Measurements from ENCODE around the gene FECH.
"Not testable (repeated sequence)": the region's sequence is repeated elsewhere in the genome, so short reads cannot be mapped to it uniquely, and the experiment has no call there.

The FECH gene

GRCh38 chr18:57586251-57587049, at the start of gene FECH:
TSS of gene FECH (minus strand) at chr18:57586702. CDS start at chr18:57586620, 82 bp downstream.
- Mint-ChIP-seq H3K4me3 (peak within 1 kb of the TSS; percentile 92), H3K9me3 (ENCODE audit: low read depth) (no peaks in the 10 kb centered on the region), H3K36me3 (peaks cover 10% of the 10 kb centered on the region), H3K27me3 (no peaks in the 10 kb centered on the region), H3K27ac (peak within 1 kb of the TSS; percentile 86), H3K4me1 (ENCODE audit: low read depth) (peaks cover 31% of the 10 kb centered on the region)

- no peak overlapping the region for H3K4me3 Mint-ChIP-seq
- H3K9me3 Mint-ChIP-seq (ENCODE audit: low read depth), result no peaks in the 10 kb centered on the region
- H3K27ac Mint-ChIP-seq, result no peak overlapping the region
- H3K4me1 Mint-ChIP-seq (ENCODE audit: low read depth), result peaks cover 20% of the 10 kb centered on the region
- H3K36me3 Mint-ChIP-seq, result peaks cover 7% of the 10 kb centered on the region
- no peaks in the 10 kb centered on the region for H3K27me3 Mint-ChIP-seq
These were observed 48.7 kb upstream of the FECH start for GRCh38 chr18:57635003-57635822.

- Mint-ChIP-seq H3K27me3 (no peaks in the 10 kb centered on the region), H3K4me3 (peak overlapping the region; percentile 95), H3K27ac (peak overlapping the region; percentile 24), H3K4me1 (ENCODE audit: low read depth) (peaks cover 22% of the 10 kb centered on the region), H3K36me3 (peaks cover 3% of the 10 kb centered on the region), H3K9me3 (ENCODE audit: low read depth) (no peaks in the 10 kb centered on the region)
These were observed 45.2 kb upstream of the FECH start for GRCh38 chr18:57631697-57632096.

GRCh38 chr18:57630754-57631595, 44.5 kb upstream of the FECH start:
- H3K27ac Mint-ChIP-seq, result peak overlapping the region; percentile 97
- H3K27me3 Mint-ChIP-seq, result no peaks in the 10 kb centered on the region
- peak overlapping the region; percentile 95 for H3K4me3 Mint-ChIP-seq
- no peaks in the 10 kb centered on the region for H3K9me3 Mint-ChIP-seq (ENCODE audit: low read depth)
- H3K4me1 Mint-ChIP-seq (ENCODE audit: low read depth), result peaks cover 22% of the 10 kb centered on the region
- peaks cover 3% of the 10 kb centered on the region for H3K36me3 Mint-ChIP-seq

- Mint-ChIP-seq H3K36me3 (no peaks in the 10 kb centered on the region), H3K9me3 (ENCODE audit: low read depth) (no peaks in the 10 kb centered on the region)
These were observed 43.7 kb upstream of the FECH start for GRCh38 chr18:57630002-57630753.

GRCh38 chr18:57629422-57629821, 42.9 kb upstream of the FECH start:
- Mint-ChIP-seq H3K27ac (no peak overlapping the region), H3K27me3 (no peaks in the 10 kb centered on the region), H3K36me3 (no peaks in the 10 kb centered on the region), H3K4me1 (ENCODE audit: low read depth) (peaks cover 17% of the 10 kb centered on the region), H3K4me3 (peak overlapping the region; percentile 95), H3K9me3 (ENCODE audit: low read depth) (no peaks in the 10 kb centered on the region)

More at GRCh38 chr18:57630002-57630753, 43.7 kb upstream of the FECH start:
- Mint-ChIP-seq H3K4me3 (peak overlapping the region; percentile 95), H3K4me1 (ENCODE audit: low read depth) (peaks cover 18% of the 10 kb centered on the region), H3K27me3 (no peaks in the 10 kb centered on the region), H3K27ac (peak overlapping the region; percentile 97)

- Mint-ChIP-seq H3K4me3 (no peak overlapping the region), H3K27ac (no peak overlapping the region)
These were observed 41.0 kb upstream of the FECH start for GRCh38 chr18:57627488-57627887.

GRCh38 chr18:57624988-57625387, 38.5 kb upstream of the FECH start:
- Mint-ChIP-seq H3K4me3 (no peak overlapping the region), H3K36me3 (peaks cover 3% of the 10 kb centered on the region), H3K4me1 (ENCODE audit: low read depth) (peaks cover 12% of the 10 kb centered on the region), H3K27ac (no peak overlapping the region), H3K27me3 (no peaks in the 10 kb centered on the region), H3K9me3 (ENCODE audit: low read depth) (no peaks in the 10 kb centered on the region)

More at GRCh38 chr18:57627488-57627887, 41.0 kb upstream of the FECH start:
- no peaks in the 10 kb centered on the region for H3K36me3 Mint-ChIP-seq
- H3K9me3 Mint-ChIP-seq (ENCODE audit: low read depth), result no peaks in the 10 kb centered on the region
- peaks cover 16% of the 10 kb centered on the region for H3K4me1 Mint-ChIP-seq (ENCODE audit: low read depth)
- H3K27me3 Mint-ChIP-seq, result no peaks in the 10 kb centered on the region

- H3K27ac Mint-ChIP-seq, result peak overlapping the region; percentile 97
- H3K27me3 Mint-ChIP-seq, result no peaks in the 10 kb centered on the region
- H3K4me1 Mint-ChIP-seq (ENCODE audit: low read depth), result peaks cover 31% of the 10 kb centered on the region
- peak overlapping the region; percentile 96 for H3K4me3 Mint-ChIP-seq
- H3K9me3 Mint-ChIP-seq (ENCODE audit: low read depth), result no peaks in the 10 kb centered on the region
- peaks cover 3% of the 10 kb centered on the region for H3K36me3 Mint-ChIP-seq
These were observed 34.7 kb upstream of the FECH start for GRCh38 chr18:57621246-57621604.

GRCh38 chr18:57619876-57620275, 33.4 kb upstream of the FECH start:
- Mint-ChIP-seq H3K27me3 (no peaks in the 10 kb centered on the region), H3K9me3 (ENCODE audit: low read depth) (no peaks in the 10 kb centered on the region), H3K4me3 (peak overlapping the region; percentile 96), H3K4me1 (ENCODE audit: low read depth) (peaks cover 36% of the 10 kb centered on the region), H3K27ac (peak overlapping the region; percentile 88), H3K36me3 (peaks cover 6% of the 10 kb centered on the region)

- Mint-ChIP-seq H3K4me1 (ENCODE audit: low read depth) (peaks cover 37% of the 10 kb centered on the region), H3K4me3 (no peak overlapping the region), H3K9me3 (ENCODE audit: low read depth) (no peaks in the 10 kb centered on the region), H3K27ac (no peak overlapping the region), H3K36me3 (peaks cover 6% of the 10 kb centered on the region), H3K27me3 (no peaks in the 10 kb centered on the region)
These were observed 32.4 kb upstream of the FECH start for GRCh38 chr18:57618910-57619309.

GRCh38 chr18:57603871-57604270, 17.4 kb upstream of the FECH start:
- H3K36me3 Mint-ChIP-seq, result peaks cover 7% of the 10 kb centered on the region
- H3K4me3 Mint-ChIP-seq, result no peak overlapping the region
- H3K27me3 Mint-ChIP-seq, result no peaks in the 10 kb centered on the region
- no peak overlapping the region for H3K27ac Mint-ChIP-seq
- H3K9me3 Mint-ChIP-seq (ENCODE audit: low read depth), result no peaks in the 10 kb centered on the region
- H3K4me1 Mint-ChIP-seq (ENCODE audit: low read depth), result peaks cover 1% of the 10 kb centered on the region

GRCh38 chr18:57595347-57595746, 8.8 kb upstream of the FECH start:
- H3K4me1 Mint-ChIP-seq (ENCODE audit: low read depth), result peaks cover 14% of the 10 kb centered on the region
- peaks cover 8% of the 10 kb centered on the region for H3K36me3 Mint-ChIP-seq
- no peaks in the 10 kb centered on the region for H3K27me3 Mint-ChIP-seq
- no peak overlapping the region for H3K4me3 Mint-ChIP-seq
- H3K9me3 Mint-ChIP-seq (ENCODE audit: low read depth), result no peaks in the 10 kb centered on the region
- no peak overlapping the region for H3K27ac Mint-ChIP-seq

- not testable (repeated sequence) for H3K4me3 Mint-ChIP-seq; H3K27ac Mint-ChIP-seq; H3K27me3 Mint-ChIP-seq; H3K9me3 Mint-ChIP-seq (ENCODE audit: low read depth); H3K36me3 Mint-ChIP-seq
- H3K4me1 Mint-ChIP-seq (ENCODE audit: low read depth), result peaks cover 18% of the 10 kb centered on the region
These were observed 6.2 kb upstream of the FECH start for GRCh38 chr18:57592716-57593115.
